GM19351 (cell line): ENCODE measurements around the gene PSMC3.

Experiments
- ATAC-seq: cut with Tn5 transposase; IDR thresholded peaks from one replicate; pipeline ENCODE4 v1.9.1; 2021; ENCODE audit warnings: mild to moderate bottlenecking, moderate library complexity; ENCODE audit not compliant: unreplicated experiment

Gene PSMC3

DNA sequence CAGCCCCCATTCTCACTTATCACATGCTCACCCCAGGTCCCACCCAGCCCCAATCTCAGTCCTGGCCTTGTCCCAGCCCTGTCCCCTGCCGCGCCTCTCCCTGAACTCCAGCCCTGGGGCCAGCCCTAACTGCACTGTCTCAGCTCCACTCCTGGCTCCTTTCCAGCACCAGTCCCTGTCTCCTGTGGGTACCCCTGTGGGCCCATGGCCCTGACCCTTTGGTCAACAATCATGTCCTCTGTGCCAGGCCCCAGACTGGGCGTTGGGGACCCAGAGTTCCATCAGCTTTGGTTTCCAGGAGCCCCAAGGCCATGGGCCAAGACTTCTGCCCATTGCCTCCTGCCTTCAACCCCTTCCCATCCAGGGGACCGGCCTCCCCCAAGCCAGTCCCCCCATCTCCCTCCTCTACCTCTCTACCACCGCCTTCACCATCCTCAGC, 48.6 kb downstream of the PSMC3 start:
- ATAC-seq = no peak

DNA sequence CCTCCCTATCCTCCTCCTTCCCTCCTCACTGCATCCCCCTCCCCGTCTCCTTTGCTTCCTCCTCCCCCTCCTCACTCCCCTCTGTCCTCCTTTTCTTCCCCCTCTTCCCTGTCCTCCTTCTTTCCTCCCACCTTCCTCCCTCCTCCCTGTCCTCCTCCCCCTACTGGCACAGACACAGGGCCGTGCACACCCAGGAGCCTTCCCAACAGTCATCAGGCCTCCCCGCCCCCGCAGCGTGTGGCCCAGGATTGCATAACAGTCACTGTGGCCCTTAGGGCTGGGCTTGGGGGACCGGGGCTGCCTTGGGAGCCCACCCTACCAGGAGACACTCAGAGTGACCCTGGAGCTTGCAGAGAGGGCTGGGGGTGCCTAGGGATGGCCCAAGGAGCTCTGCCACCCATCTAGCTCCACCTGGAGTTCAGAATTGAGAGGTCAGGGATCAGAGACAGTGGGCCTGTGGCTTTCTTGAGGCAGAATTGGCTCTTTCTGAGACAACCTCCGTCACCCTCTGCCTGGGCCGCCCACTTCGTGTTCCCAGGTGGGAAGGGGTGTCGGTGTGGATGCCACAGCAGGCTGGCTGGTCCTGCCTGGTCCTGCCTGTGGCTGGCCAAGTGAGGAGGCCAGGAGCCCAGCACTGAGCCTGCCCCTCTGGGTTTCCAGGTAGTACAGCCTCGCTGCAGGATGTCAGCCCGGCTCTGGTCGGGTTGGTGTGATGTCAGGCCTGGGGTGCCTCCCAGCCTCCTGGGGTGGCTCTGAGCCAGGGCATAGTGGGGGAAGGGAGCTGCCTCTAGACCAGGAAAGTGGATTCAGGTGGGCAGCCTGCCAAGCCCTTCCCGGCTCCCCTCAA, 49.5 kb downstream of the PSMC3 start:
- peak; percentile 37 for ATAC-seq

DNA sequence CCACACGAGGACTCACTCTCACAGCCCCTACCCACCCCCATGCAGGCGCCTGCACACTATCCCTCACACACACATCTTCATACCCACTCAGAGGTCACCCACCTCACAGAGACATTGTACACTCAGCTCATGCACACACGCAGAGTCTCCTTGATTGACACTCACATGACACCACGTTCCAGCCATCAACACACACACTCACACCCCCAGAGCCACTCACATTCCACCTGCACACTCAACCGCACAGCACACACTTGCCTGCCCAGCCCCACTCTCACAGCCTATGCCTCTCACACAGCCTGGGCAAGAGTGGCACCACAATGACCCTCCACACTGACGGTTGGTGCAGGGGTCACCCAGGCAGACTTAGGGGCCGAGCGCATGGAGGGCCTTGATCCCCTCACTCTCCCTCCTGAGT, 50.1 kb downstream of the PSMC3 start:
- no peak for ATAC-seq

DNA sequence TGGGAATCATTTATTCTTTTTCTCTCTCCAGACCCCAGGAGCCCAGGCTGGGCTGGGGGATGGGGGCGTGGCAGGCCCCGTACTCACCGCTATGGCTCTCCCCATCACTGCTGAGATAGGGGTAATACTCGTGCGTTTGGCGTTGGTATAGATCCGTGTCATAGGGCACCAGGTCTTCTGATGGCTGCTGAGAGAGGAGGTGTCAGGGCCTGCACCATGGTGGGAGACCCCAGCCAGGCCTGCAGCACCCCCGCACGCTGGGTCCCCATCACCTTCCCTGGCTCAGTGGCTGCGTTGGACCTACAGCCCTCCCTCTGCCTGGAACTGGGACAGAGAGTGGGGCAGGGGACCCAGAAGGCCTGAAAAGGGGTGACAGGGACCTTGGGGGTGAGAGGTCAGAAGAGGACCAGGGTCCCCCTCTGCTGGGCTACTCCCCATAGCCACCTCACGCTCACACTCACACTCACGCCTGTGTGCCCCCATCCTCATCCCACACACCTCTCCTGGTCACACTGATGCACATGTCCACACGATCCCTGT, 50.6 kb downstream of the PSMC3 start:
- no peak for ATAC-seq

DNA sequence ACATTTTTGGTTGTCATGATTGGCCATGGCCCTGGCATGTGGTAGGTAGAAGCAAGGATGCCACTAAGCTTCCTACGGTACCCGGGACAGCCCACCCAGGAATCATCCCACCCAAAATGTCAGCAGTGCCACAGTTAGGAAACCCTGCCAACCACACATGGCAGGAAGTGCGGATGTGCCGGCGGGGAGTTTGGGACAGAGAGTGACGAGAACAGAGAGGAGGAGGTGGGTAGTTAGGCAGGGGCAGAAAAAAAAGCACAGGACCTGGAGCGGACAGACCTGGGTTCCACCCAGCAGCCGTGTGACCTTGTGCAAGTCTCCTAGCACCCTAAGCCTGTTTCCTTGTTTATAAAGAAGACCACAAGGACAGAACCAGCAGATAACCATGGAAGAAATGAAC, 51.2 kb downstream of the PSMC3 start:
- ATAC-seq = no peak

DNA sequence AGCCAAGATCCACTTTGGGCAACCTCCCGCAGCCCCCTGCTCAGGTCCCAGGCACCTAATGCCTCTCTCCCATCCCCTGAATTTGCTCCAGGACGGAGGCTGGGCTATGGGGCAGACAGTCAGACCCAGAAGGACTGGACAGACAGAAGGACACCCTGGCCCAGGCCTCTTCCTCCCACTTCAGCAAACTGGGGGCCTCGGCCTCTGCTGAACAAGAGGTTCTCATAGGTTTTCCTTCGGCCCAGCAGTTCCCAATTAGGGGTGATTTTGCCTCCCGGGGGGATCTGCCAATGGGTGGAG, 51.6 kb downstream of the PSMC3 start:
- ATAC-seq = no peak

DNA sequence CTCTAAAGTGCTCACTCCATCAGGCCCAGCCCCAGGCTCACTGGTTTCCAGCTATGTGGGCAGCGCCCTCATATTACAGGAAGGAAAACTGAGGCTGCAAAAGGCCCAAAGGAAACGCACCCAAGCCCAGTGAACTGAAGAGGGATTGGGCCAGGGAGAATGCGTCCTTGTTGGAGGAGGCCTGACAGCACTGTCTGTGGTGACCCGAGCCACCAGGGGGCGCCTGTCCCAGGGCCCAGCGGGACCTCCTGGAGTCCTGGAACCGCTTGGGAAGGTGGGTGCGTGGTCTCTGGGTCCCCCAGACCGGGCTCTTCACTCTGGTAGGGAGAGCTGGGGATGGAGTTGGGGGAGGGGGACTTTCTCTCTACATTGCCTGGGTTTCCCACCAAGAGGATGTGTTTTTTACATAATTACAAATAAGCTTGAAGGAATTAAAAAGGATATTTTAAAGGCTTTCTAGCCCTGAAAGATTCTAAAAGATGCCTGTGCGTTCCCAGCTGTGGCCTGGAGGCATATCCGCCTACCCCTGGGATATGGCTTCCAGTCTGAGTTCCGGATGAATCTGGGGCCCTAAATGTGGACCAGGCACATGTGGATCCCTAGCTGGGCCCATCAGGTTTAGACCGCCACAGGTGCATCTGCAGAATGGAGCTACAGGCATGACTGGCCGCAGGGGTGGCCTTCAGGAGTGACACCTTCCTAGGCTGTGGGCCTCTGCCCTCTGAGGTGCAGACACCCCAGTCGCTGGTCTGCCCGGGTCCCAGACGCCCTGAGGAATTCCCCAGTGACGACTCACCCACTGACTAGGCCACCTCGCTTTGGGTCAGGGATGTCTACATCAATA, 52.1 kb downstream of the PSMC3 start:
- peak; percentile 27 for ATAC-seq

DNA sequence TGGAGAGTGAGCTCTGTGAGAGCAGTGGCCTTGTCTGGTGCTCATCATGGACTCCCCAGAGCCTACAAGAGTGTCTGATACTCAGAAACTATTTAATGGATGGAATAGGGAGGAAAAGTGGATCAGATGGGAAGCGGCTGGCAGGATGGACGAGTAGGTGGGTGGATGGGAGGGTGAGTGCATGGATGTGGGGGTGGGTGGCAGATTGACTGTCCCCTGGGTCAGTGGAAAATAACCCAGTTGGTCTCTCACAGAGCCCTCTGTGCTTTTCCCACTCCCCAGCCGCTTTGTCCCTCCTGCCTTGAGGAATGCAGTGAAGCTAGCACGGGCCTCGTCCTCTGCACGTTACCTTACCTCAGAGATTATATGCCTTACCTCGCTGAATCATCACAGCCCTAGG, 53.8 kb downstream of the PSMC3 start:
- no peak for ATAC-seq

DNA sequence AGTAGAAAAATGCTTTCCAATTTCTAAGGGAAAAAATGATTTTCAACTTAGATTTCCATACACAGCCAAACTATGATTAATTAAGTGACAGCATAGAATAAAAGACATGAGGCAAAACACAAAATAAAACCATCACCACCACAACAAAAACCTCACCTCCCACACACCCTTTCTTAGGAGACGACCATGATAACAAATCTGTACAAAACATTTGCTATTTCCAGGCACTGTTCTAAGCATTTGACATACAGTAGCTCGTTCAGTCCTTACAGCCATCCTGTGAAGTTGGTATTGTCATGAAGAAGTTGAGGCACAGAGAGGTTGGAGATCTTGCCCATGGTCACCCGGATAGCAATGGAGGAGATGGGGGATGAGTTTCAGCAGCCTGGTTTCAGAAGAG, 56.6 kb downstream of the PSMC3 start:
- no peak for ATAC-seq
